ENCODE data around the gene RAB31. TPM values are rescaled to one million over a fixed set of nuclear protein-coding genes. Genes with fewer than 3 reads are reported as not detected.

Gene RAB31
- total RNA-seq, 1 experiment from 2014 or later = 118 TPM

DNA sequence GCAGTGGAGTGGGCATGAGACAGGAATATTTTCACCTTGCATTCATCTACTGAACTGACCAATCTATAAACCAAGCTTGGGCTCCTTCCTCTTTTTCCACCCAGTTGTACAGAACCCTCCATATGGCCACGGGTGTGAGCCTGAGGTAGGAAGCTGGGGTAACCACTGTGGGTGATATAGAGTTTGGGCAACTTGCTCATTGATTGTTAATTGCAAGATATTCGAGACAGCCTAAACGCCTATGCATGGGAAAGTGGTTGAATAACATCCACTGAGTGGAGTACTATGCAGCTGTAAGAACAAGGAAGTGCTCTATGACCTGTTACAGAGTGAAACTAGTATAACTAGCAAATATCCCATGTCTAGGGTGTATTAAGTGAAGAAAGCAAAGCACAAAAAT is 198.4 kb downstream of the RAB31 start:
- intact Hi-C loops (cut with micrococcal nuclease; ENCODE audit: unreplicated experiment) (no loop called here), in situ Hi-C loops (cut with HindIII; ENCODE audit: low pct_unique_long_range_greater_than_20kb, low sequenced_read_pairs) (no loop called here)
- Histone ChIP-seq H3K9me3 (ENCODE audit: control insufficient read depth, insufficient read depth, low read depth, low read length) (no peaks in the 10 kb centered on the region), H3K27me3 (ENCODE audit: control insufficient read depth, insufficient read depth, low read length) (no peaks in the 10 kb centered on the region), H3K27ac (ENCODE audit: low read length) (no peak overlapping the region), H3K4me1 (ENCODE audit: control insufficient read depth, insufficient read depth, low read length) (no peaks in the 10 kb centered on the region; the same call in 1 of the 2 replicates), H3K36me3 (ENCODE audit: control insufficient read depth, insufficient read depth, low read length) (no peaks in the 10 kb centered on the region), H3K4me3 (ENCODE audit: low read depth in 2 of 2, low read length in 2 of 2) (no peak overlapping the region)
- TF ChIP-seq, protein P1, sequence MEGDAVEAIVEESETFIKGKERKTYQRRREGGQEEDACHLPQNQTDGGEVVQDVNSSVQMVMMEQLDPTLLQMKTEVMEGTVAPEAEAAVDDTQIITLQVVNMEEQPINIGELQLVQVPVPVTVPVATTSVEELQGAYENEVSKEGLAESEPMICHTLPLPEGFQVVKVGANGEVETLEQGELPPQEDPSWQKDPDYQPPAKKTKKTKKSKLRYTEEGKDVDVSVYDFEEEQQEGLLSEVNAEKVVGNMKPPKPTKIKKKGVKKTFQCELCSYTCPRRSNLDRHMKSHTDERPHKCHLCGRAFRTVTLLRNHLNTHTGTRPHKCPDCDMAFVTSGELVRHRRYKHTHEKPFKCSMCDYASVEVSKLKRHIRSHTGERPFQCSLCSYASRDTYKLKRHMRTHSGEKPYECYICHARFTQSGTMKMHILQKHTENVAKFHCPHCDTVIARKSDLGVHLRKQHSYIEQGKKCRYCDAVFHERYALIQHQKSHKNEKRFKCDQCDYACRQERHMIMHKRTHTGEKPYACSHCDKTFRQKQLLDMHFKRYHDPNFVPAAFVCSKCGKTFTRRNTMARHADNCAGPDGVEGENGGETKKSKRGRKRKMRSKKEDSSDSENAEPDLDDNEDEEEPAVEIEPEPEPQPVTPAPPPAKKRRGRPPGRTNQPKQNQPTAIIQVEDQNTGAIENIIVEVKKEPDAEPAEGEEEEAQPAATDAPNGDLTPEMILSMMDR (IDR thresholded peaks at IDR 0.05) = no peak
- no peak for TF ChIP-seq SIN3A (IDR thresholded peaks at IDR 0.05; ENCODE audit: borderline replicate concordance, insufficient read depth, low read depth, low read length)
- TF ChIP-seq, protein P2, sequence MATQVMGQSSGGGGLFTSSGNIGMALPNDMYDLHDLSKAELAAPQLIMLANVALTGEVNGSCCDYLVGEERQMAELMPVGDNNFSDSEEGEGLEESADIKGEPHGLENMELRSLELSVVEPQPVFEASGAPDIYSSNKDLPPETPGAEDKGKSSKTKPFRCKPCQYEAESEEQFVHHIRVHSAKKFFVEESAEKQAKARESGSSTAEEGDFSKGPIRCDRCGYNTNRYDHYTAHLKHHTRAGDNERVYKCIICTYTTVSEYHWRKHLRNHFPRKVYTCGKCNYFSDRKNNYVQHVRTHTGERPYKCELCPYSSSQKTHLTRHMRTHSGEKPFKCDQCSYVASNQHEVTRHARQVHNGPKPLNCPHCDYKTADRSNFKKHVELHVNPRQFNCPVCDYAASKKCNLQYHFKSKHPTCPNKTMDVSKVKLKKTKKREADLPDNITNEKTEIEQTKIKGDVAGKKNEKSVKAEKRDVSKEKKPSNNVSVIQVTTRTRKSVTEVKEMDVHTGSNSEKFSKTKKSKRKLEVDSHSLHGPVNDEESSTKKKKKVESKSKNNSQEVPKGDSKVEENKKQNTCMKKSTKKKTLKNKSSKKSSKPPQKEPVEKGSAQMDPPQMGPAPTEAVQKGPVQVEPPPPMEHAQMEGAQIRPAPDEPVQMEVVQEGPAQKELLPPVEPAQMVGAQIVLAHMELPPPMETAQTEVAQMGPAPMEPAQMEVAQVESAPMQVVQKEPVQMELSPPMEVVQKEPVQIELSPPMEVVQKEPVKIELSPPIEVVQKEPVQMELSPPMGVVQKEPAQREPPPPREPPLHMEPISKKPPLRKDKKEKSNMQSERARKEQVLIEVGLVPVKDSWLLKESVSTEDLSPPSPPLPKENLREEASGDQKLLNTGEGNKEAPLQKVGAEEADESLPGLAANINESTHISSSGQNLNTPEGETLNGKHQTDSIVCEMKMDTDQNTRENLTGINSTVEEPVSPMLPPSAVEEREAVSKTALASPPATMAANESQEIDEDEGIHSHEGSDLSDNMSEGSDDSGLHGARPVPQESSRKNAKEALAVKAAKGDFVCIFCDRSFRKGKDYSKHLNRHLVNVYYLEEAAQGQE (IDR thresholded peaks at IDR 0.05; ENCODE audit: insufficient read depth in 1 of 2, low read depth in 2 of 2, low read length in 1 of 2) = no peak
- no peak for TF ChIP-seq TCF7L2 (IDR thresholded peaks at IDR 0.05; ENCODE audit: low read depth, low read length)
- TF ChIP-seq POLR2AphosphoS5 (IDR thresholded peaks at IDR 0.05; ENCODE audit: low read depth, low read length) = no peak
- ChIA-PET POLR2A (no interaction called here), CTCF (no interaction called here)
- no peak for DNase-seq (ENCODE audit: low read depth, low spot score)
- BruUV-seq (replicated peaks) = no TSS peak
- no peak for ATAC-seq

DNA sequence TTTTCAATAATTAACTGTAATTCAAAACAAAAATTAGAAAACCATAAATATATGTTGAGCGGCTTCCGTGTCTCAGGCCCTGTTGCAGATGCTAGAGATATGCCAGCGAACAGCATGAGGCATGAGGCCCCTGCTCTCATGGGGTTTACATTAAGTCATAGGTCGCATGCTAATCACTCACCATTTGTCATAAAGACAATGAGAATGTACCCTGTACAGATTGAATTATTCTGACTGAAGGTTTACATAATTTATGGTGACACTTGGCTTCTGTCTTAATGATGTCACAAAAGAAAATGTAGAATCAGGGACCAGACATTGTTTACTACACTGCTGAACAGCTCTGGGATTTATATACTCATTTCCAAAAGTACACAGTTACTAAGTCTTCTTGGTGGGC is 199.8 kb downstream of the RAB31 start:
- POLR2A ChIA-PET = no interaction called here
- in situ Hi-C loops (cut with HindIII; ENCODE audit: low pct_unique_long_range_greater_than_20kb, low sequenced_read_pairs) = no loop called here
- ATAC-seq = no peak

More for the DNA sequence above, 199.8 kb downstream of the RAB31 start:
- CTCF ChIA-PET = no interaction called here
- DNase-seq (ENCODE audit: low read depth, low spot score) = no peak
- no peaks in the 10 kb centered on the region for H3K27me3 ChIP-seq (ENCODE audit: control insufficient read depth, insufficient read depth, low read length)
- H3K36me3 ChIP-seq (ENCODE audit: control insufficient read depth, insufficient read depth, low read length) = no peaks in the 10 kb centered on the region
- TF ChIP-seq TCF7L2 (IDR thresholded peaks at IDR 0.05; ENCODE audit: low read depth, low read length) = no peak
- TF ChIP-seq, protein P1 (IDR thresholded peaks at IDR 0.05) = no peak
- TF ChIP-seq, protein P2 (IDR thresholded peaks at IDR 0.05; ENCODE audit: insufficient read depth in 1 of 2, low read depth in 2 of 2, low read length in 1 of 2) = no peak
- intact Hi-C loops (cut with micrococcal nuclease; ENCODE audit: unreplicated experiment) = no loop called here
- H3K4me1 ChIP-seq (ENCODE audit: control insufficient read depth, insufficient read depth, low read length) = no peaks in the 10 kb centered on the region; the same call in 1 of the 2 replicates
- H3K4me3 ChIP-seq (ENCODE audit: low read depth in 2 of 2, low read length in 2 of 2) = no peak overlapping the region
- H3K9me3 ChIP-seq (ENCODE audit: control insufficient read depth, insufficient read depth, low read depth, low read length) = no peaks in the 10 kb centered on the region
- no peak overlapping the region for H3K27ac ChIP-seq (ENCODE audit: low read length)
- no TSS peak for BruUV-seq (replicated peaks)
